GM12873 (cell line): Measurements from ENCODE around the gene GMDS.

Source experiments
- CTCF ChIP-seq: IDR thresholded peaks from 2 replicates; pipeline ENCODE4 v1.5.1; 2012; ENCODE audit warnings: low read depth, mild to moderate bottlenecking, moderate library complexity, low read length, control low read depth; ENCODE audit not compliant: insufficient read depth; ENCODE audit errors: missing control alignments

GMDS gene

GRCh38 chr6:2178125-2178524 lies 67.3 kb downstream of the GMDS start:
- TF ChIP-seq CTCF = no peak

- no peak for TF ChIP-seq CTCF
Observed at GRCh38 chr6:2175825-2176224, 69.6 kb downstream of the GMDS start.

- no peak for TF ChIP-seq CTCF
Observed at GRCh38 chr6:2173203-2173961, 72.0 kb downstream of the GMDS start.

- TF ChIP-seq CTCF = no peak
Observed at GRCh38 chr6:2171728-2172127, 73.7 kb downstream of the GMDS start.

GRCh38 chr6:2168480-2168879 lies 76.9 kb downstream of the GMDS start:
- no peak for TF ChIP-seq CTCF

GRCh38 chr6:2166717-2167116 lies 78.7 kb downstream of the GMDS start:
- no peak for TF ChIP-seq CTCF

GRCh38 chr6:2165286-2165685 lies 80.1 kb downstream of the GMDS start:
- TF ChIP-seq CTCF = no peak

GRCh38 chr6:2164481-2164880 lies 80.9 kb downstream of the GMDS start:
- TF ChIP-seq CTCF = no peak
